ENCODE measurements around the gene PRAME. TPM values are rescaled to one million over a fixed set of nuclear protein-coding genes. Genes with fewer than 3 reads are reported as not detected.

The PRAME gene, protein sequence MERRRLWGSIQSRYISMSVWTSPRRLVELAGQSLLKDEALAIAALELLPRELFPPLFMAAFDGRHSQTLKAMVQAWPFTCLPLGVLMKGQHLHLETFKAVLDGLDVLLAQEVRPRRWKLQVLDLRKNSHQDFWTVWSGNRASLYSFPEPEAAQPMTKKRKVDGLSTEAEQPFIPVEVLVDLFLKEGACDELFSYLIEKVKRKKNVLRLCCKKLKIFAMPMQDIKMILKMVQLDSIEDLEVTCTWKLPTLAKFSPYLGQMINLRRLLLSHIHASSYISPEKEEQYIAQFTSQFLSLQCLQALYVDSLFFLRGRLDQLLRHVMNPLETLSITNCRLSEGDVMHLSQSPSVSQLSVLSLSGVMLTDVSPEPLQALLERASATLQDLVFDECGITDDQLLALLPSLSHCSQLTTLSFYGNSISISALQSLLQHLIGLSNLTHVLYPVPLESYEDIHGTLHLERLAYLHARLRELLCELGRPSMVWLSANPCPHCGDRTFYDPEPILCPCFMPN
- total RNA-seq (2022; extraction: Qiagen RNA extraction), result 89.7 to 106 TPM (median 101 TPM) in 5 replicates

DNA sequence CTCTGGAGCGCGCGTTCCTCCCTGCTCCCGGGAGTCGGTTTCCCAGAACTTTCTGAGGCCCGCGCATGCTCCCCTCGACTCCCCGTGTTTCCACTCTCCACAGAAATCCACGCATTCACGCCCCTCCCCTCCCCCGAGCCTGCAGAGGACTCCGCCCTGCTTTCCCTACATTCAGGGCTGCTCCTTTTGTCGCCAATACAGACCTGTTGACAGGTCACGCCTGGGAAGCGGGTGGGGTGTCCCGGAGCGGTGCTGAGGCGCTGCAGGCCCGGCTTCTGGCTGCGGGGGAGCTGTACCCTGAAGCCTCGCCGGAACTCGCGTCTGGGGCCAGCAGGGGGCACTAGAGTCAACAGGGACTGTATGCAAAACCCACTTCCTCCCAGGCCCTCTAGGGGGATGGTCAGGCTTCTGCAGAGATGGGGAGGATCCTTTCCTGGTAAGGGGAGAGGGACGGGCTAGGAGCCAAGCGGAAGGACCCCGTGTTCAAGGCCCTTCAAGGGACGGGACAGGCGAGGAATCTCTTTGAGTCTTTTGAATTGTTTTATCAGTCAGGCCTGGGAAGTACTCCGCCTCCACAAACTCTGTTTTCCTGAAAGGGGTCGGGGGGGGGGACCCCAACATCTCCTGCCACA, at the start of gene PRAME:
TSS of gene PRAME (minus strand) at position 294 of the 632 bp plus-strand sequence. CDS start 2,433 bp downstream, outside the sequence.

DNA sequence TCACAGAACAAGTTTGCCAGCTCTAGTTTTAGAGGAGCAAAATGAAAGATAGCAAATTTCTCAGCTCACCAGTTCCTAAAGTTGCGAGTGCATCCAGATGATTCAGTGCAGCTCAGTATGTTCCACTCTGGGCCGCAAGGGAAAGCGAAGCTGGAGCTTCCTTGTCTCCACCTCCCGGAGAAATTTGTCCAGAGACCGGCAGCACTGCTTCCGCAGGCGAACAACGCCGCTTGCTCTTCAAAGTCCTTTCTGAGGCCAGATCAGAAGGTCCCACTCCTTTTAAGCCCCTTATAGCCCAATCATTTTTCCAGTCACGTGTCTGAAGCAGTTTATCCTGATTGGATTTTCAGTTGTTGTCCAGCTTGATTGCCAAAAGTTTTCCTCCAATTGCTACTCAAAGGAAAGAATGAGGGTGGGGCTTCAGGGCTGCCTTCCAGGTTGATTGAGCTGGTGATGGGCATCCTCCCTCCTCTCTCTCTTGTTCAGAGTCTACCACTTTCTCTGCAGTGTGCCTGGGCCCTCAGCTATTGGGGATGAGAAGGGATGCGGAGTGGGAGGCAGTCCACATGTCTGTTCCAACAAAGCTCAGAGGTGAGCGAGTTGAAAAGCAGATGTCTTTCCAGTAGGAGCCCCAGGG, 38.9 kb downstream of the PRAME start, which contains the start of gene ZNF280A:
TSS of gene ZNF280A (minus strand) at position 251 of the 637 bp plus-strand sequence. CDS start 4,640 bp downstream, outside the sequence.

DNA sequence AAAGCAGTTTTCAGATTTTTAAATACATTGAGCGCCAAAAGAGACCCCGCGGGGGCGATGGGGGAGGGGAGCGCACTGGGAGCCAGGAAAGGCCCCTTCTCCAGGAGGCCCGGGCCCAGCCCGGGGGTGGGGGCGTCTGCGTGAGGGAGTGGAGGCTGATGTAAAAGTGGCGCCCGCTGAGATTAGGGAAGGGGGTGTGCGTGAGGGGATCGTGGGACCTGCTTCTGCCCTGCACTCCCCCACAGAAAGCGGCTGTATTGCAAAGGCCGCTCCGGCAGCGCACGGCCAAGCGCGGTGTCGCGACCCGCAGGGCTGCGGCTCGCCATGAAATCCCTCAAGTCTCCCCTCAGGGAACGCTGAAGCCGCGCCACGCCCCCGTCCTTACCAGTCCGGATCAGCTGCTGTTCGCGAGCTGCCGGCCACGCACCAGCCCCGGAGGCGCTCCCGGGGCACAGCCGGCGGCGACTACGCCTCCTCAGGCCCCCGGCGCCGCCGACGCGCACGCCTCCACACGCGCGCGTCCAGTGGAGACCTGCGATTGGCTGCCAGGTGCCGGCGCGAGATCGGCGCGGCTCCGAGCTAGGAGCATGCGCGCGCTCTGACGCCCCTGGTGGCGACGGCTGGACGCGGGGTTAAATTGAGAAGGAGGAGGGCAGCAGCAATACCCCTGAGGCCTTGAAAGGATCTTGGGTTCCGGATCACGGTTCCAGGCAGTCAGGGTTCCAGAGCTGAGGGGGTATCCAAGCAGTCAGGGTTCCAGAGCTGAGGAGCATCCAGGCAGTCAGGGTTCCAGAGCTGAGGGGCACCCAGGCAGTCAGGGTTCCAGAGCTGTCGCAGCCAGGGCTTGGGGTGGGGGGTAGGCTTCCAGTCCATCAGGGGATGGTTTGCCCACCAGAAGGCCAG, 50.5 kb downstream of the PRAME start, which contains the start of gene ZNF280B:
TSS of gene ZNF280B (minus strand) at position 469 of the 903 bp plus-strand sequence. CDS start 19,344 bp downstream, outside the sequence.

Other genes starting within 250 kb of the PRAME start
- gene ZNF280B, start 50.5 kb downstream of the PRAME start, total RNA-seq (2022; extraction: Qiagen RNA extraction), result 1.4 to 1.9 TPM (median 1.7 TPM) in 5 replicates
- 2.6 to 3.5 TPM (median 3.4 TPM) in 5 replicates for gene ZNF280A, start 39.0 kb downstream of the PRAME start, total RNA-seq (2022; extraction: Qiagen RNA extraction)
- gene GGTLC2, start 85.3 kb upstream of the PRAME start, total RNA-seq (2022; extraction: Qiagen RNA extraction), result not detected in 5 replicates